Left ventricle myocardium inferior (tissue), 1 donor: ENCODE data around the gene PKP4. TPM values are rescaled to one million over a fixed set of nuclear protein-coding genes. Genes with fewer than 3 reads are reported as not detected.

Experiments used
- DNase-seq: peaks from one replicate; pipeline ENCODE4 v3.0.0-alpha.2; 2020
- H3K27ac ChIP-seq: fragments of 200-600 bp; replicated peaks from 2 replicates; pipeline ENCODE4 v1.8.0; 2021
- H3K27me3 ChIP-seq: fragments of 200-600 bp; 2 replicates; pipeline ENCODE4 v1.8.0; 2021; ENCODE audit warnings: low read depth
- H3K36me3 ChIP-seq: fragments of 200-600 bp; 2 replicates; pipeline ENCODE4 v1.8.0; 2021
- H3K4me1 ChIP-seq: fragments of 200-600 bp; 2 replicates; pipeline ENCODE4 v1.8.0; 2021
- H3K4me3 ChIP-seq: fragments of 200-600 bp; 2 replicates; pipeline ENCODE4 v1.8.0; 2021; ENCODE audit warnings: mild to moderate bottlenecking, moderate library complexity
- H3K9me3 ChIP-seq: fragments of 200-600 bp; replicated peaks from 2 replicates; pipeline ENCODE4 v1.8.0; 2021
- intact Hi-C: fragments of 100-400 bp; cut with micrococcal nuclease; formaldehyde crosslinking; loops from one replicate; pipeline ENCODE4 v1.11.0; 2022
- total RNA-seq: library from RNA; stranded (reverse); fragmentation: NEBNext Ultra II Directional; extraction: Animal tissue kit (Norgen Biotek cat#: 25700); gene quantifications from one replicate; pipeline ENCODE4 v1.2.1, GENCODE V29; 2021
- TF ChIP-seq, protein P1 (sequence below): fragments of 200-600 bp; IDR thresholded peaks from 2 replicates; pipeline ENCODE4 v1.8.0; 2021; ENCODE audit warnings: antibody characterized with exemption, mild to moderate bottlenecking, borderline replicate concordance
- donor health status: DM: no; HTN: yes; CAD: no; lungs with severe emphysema.

The PKP4 gene
- total RNA-seq, 1 donor from 2014 or later = 47.6 TPM

DNA sequence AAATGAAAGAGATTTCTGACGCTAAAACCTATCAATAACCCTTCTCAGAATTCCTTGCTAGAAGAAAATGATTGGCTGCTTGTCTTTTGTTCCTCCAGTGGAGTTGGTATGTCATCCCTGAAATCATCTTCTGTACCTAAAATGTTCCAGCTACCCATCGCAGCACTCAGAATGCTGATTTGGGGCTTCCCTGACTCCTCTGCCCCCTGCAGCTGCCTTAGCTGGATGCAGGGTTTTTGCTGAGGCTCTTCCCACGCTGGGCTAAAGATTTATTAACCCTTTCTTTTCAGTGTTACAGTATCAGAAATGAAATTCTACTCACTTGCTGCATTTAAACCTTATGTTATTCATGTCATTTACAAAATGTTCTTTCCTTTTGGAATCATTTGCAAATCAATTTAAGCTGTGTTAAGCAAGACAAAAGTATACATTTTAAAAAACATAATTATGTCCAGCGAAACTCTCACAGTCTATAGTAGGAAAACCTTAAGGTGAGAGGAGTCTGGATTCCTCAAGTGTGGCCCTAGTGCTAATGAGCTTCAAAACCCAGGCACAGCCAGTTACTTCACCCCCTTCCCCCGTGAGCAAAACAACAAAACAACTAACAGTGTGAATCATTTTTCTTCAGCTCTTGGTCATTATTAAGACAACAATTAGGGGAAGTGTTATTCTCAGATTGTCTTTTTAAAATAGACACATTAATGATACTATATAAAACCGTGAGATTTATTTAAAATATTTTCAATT lies 32.8 kb downstream of the PKP4 start:
- TF ChIP-seq, protein P1, sequence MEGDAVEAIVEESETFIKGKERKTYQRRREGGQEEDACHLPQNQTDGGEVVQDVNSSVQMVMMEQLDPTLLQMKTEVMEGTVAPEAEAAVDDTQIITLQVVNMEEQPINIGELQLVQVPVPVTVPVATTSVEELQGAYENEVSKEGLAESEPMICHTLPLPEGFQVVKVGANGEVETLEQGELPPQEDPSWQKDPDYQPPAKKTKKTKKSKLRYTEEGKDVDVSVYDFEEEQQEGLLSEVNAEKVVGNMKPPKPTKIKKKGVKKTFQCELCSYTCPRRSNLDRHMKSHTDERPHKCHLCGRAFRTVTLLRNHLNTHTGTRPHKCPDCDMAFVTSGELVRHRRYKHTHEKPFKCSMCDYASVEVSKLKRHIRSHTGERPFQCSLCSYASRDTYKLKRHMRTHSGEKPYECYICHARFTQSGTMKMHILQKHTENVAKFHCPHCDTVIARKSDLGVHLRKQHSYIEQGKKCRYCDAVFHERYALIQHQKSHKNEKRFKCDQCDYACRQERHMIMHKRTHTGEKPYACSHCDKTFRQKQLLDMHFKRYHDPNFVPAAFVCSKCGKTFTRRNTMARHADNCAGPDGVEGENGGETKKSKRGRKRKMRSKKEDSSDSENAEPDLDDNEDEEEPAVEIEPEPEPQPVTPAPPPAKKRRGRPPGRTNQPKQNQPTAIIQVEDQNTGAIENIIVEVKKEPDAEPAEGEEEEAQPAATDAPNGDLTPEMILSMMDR = no peak
- H3K4me3 ChIP-seq = no peak overlapping the region
- no peak for DNase-seq
- intact Hi-C loops = no loop called here
- H3K36me3 ChIP-seq = no peaks in the 10 kb centered on the region
- peaks cover 93% of the 10 kb centered on the region for H3K4me1 ChIP-seq
- H3K27ac ChIP-seq = peak overlapping the region; percentile 6
- no peaks in the 10 kb centered on the region for H3K9me3 ChIP-seq
- H3K27me3 ChIP-seq = no peaks in the 10 kb centered on the region

DNA sequence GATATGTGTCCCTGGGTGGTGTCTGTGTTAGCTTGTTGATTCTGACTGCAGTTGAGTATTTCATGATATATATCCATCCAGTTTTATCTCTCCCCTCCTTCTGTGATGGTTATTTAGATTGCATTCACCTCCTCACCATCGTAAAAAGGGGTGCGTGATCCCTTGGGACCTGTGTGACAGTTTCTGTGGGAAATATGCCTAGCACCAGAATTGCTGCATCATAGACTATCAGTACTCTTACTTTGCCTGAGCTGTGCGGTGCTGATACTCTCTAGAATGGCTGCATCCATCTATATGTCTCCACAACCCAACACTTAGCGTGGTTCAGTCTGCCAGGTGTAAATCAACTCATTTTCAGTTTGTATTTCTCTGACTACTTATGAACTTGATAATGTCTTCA lies 34.3 kb downstream of the PKP4 start:
- Histone ChIP-seq H3K36me3 (no peaks in the 10 kb centered on the region), H3K27ac (no peak overlapping the region), H3K27me3 (no peaks in the 10 kb centered on the region), H3K4me3 (no peak overlapping the region), H3K4me1 (peaks cover 78% of the 10 kb centered on the region), H3K9me3 (no peaks in the 10 kb centered on the region)
- TF ChIP-seq, protein P1 = no peak
- DNase-seq = no peak
- intact Hi-C loops = no loop called here

DNA sequence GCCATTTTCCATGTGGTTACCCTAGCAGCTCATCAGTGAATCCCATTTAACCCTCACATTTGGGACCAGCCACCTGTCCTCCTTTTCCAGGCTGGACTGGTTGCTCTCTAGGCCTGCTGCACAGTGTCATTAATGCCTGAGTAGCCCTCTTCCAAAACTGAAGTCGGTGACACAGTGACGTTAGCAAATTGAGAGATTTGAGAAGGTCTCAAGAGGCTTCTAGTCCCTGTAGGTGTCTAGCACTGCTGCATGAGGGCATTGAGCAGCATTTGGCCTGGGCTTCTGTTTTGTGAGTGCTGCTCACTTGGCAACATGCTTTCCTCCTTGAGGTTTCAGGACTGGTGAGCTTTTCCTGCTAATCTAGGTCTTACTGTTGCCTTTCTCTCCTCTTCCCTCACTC lies 36.7 kb downstream of the PKP4 start:
- intact Hi-C loops = no loop called here
- H3K4me1 ChIP-seq = peaks cover 55% of the 10 kb centered on the region
- no peak for DNase-seq
- peak overlapping the region; percentile 1 for H3K27ac ChIP-seq
- no peaks in the 10 kb centered on the region for H3K9me3 ChIP-seq
- no peaks in the 10 kb centered on the region for H3K27me3 ChIP-seq
- no peak overlapping the region for H3K4me3 ChIP-seq
- no peaks in the 10 kb centered on the region for H3K36me3 ChIP-seq
- TF ChIP-seq, protein P1 = no peak

DNA sequence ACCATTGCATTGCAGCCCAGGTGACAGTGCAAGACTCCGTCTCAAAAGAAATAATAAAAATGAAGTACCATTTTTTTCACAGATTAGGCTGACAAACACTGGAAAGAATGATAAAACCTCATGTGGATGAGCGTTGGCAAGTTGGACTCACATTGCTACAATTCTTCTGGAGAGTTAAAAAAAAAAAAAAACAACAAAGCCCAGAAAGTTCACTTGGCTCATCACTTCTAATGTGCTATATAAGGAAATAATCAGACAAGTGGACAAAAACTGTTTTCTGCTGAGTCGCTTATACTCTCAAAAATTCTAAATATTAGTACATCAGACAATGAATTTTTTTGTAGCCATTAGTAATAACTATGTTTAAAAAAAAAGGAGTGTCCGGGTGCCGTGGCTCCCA lies 38.4 kb downstream of the PKP4 start:
- no peak overlapping the region for H3K4me3 ChIP-seq
- H3K27ac ChIP-seq = no peak overlapping the region
- intact Hi-C loops = no loop called here
- TF ChIP-seq, protein P1 = no peak
- H3K4me1 ChIP-seq = peaks cover 54% of the 10 kb centered on the region
- H3K9me3 ChIP-seq = no peaks in the 10 kb centered on the region
- H3K36me3 ChIP-seq = no peaks in the 10 kb centered on the region
- no peak for DNase-seq
- H3K27me3 ChIP-seq = no peaks in the 10 kb centered on the region

DNA sequence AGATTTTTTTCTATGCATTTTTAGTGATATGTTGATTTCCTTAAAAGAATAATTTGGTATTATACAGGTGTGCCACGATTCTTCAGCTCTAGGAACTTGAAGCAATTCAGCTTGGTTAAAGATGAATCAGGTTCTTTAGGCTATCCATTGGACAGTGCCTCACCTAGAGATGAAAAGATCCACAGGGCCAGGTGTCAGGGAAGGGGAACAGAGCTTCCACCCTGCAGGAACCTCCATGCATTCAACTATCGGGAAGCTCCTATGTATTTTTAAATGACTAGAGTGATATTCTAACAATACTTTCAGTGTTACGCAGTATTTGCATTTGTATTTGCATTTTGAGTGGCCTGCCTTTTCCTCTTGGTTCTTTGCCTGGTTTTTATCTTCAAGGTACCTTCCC lies 40.2 kb downstream of the PKP4 start:
- TF ChIP-seq, protein P1 = no peak
- no peak for DNase-seq
- no peaks in the 10 kb centered on the region for H3K36me3 ChIP-seq
- no peaks in the 10 kb centered on the region for H3K27me3 ChIP-seq
- H3K4me1 ChIP-seq = peaks cover 60% of the 10 kb centered on the region
- H3K27ac ChIP-seq = no peak overlapping the region
- H3K4me3 ChIP-seq = no peak overlapping the region
- intact Hi-C loops = no loop called here
- H3K9me3 ChIP-seq = no peaks in the 10 kb centered on the region
